Mesendoderm (in vitro differentiated cells): ENCODE results near the gene PCDH17. TPM values are rescaled to one million over a fixed set of nuclear protein-coding genes. Genes with fewer than 3 reads are reported as not detected.
A peak's percentile ranks its signal among the peaks of the same experiment; 100 is the strongest.

ENCODE experiments used
- DNase-seq: peaks from one replicate; pipeline ENCODE4 v3.0.0; 2013
- H2AK5ac ChIP-seq: 2 replicates; pipeline ENCODE4 v1.6.1; 2013; ENCODE audit warnings: low read length, inconsistent platforms
- H2BK120ac ChIP-seq: 2 replicates; pipeline ENCODE4 v1.6.1; 2013; ENCODE audit warnings: low read depth, mild to moderate bottlenecking, low read length, moderate library complexity, mixed read lengths
- H2BK15ac ChIP-seq: replicated peaks from 2 replicates; pipeline ENCODE4 v1.6.1; 2013; ENCODE audit warnings: low read depth, mild to moderate bottlenecking, moderate library complexity
- H2BK5ac ChIP-seq: 2 replicates; pipeline ENCODE4 v1.6.1; 2013; ENCODE audit warnings: low read length, inconsistent platforms
- H3K18ac ChIP-seq: 2 replicates; pipeline ENCODE4 v1.6.1; 2013; ENCODE audit warnings: mild to moderate bottlenecking, low read length, mixed read lengths
- H3K23ac ChIP-seq: one replicate; pipeline ENCODE4 v1.6.1; 2013; ENCODE audit warnings: low read length
- H3K27ac ChIP-seq: 2 replicates; pipeline ENCODE4 v1.5.1; 2013; ENCODE audit warnings: low read depth, mild to moderate bottlenecking, inconsistent platforms, low read length, moderate library complexity
- H3K27me3 ChIP-seq: 2 replicates; pipeline ENCODE4 v1.6.1; 2013; ENCODE audit warnings: low read length, control low read depth, mild to moderate bottlenecking, inconsistent platforms; ENCODE audit not compliant: insufficient read depth, poor library complexity
- H3K36me3 ChIP-seq: 2 replicates; pipeline ENCODE4 v1.6.1; 2013; ENCODE audit warnings: low read length, inconsistent platforms; ENCODE audit not compliant: control insufficient read depth, insufficient read depth
- H3K4ac ChIP-seq: one replicate; pipeline ENCODE4 v1.6.1; 2013; ENCODE audit warnings: low read depth, mild to moderate bottlenecking, low read length, moderate library complexity
- H3K4me1 ChIP-seq: 2 replicates; pipeline ENCODE4 v1.6.1; 2013; ENCODE audit warnings: low read depth, low read length, inconsistent platforms; ENCODE audit not compliant: control insufficient read depth
- H3K4me2 ChIP-seq: 2 replicates; pipeline ENCODE4 v1.6.1; 2013; ENCODE audit warnings: low read length
- H3K4me3 ChIP-seq: 2 replicates; pipeline ENCODE4 v1.5.1; 2013; ENCODE audit warnings: mild to moderate bottlenecking, low read length
- H3K56ac ChIP-seq: one replicate; pipeline ENCODE4 v1.6.1; 2013; ENCODE audit warnings: low read length
- H3K79me1 ChIP-seq: 2 replicates; pipeline ENCODE4 v1.6.1; 2013; ENCODE audit warnings: low read length, inconsistent platforms
- H3K79me2 ChIP-seq: 2 replicates; pipeline ENCODE4 v1.6.1; 2013; ENCODE audit warnings: mild to moderate bottlenecking, low read length; ENCODE audit not compliant: control insufficient read depth, insufficient read depth
- H3K9ac ChIP-seq: 2 replicates; pipeline ENCODE4 v1.6.1; 2013; ENCODE audit warnings: low read length, inconsistent platforms
- H4K5ac ChIP-seq: one replicate; pipeline ENCODE4 v1.6.1; 2013; ENCODE audit warnings: low read length
- H4K8ac ChIP-seq: one replicate; pipeline ENCODE4 v1.6.1; 2013; ENCODE audit warnings: low read depth, mild to moderate bottlenecking, control low read depth, low read length, moderate library complexity
- WGBS: extraction: QIAGEN DNeasy Blood & Tissue Kit; methylation state at CpG from one replicate; pipeline ENCODE4 v1.1.7; 2013; ENCODE audit warnings: low lambda C conversion rate, missing lambda C conversion rate; ENCODE audit not compliant: insufficient coverage; ENCODE audit errors: extremely low coverage; 5-methylcytosine and 5-hydroxymethylcytosine counted together
- polyA plus RNA-seq, 2 experiments: library from polyadenylated mRNA; stranded (reverse); fragments of 200-250 nt; gene quantifications; one replicate each; pipeline ENCODE4 v1.2.3, GENCODE V29; 2013

PCDH17 gene
- 0.70 TPM for polyA plus RNA-seq (2013, experiment 1 of 2)
- 0.67 TPM for polyA plus RNA-seq (2013, experiment 2 of 2)

- Histone ChIP-seq H3K4ac (no peak within 1 kb of the TSS), H4K8ac (no peak within 1 kb of the TSS), H2BK5ac (no peak within 1 kb of the TSS), H4K5ac (no peak within 1 kb of the TSS), H3K79me1 (no peaks in the 10 kb centered on the region), H3K79me2 (no peaks in the 10 kb centered on the region), H3K27me3 (peaks cover 1% of the 10 kb centered on the region), H3K4me1 (peaks cover 2% of the 10 kb centered on the region), H3K4me2 (peak within 1 kb of the TSS; percentile 81), H2BK15ac (no peak within 1 kb of the TSS), H3K36me3 (no peaks in the 10 kb centered on the region), H3K27ac (no peak within 1 kb of the TSS), H3K9ac (peak within 1 kb of the TSS; percentile 59), H2AK5ac (no peak within 1 kb of the TSS), H3K56ac (peak within 1 kb of the TSS; percentile 75), H3K18ac (no peak within 1 kb of the TSS), H3K4me3 (peak within 1 kb of the TSS; percentile 67), H2BK120ac (no peak within 1 kb of the TSS), H3K23ac (no peak within 1 kb of the TSS)
- WGBS = no CpG with 5 or more reads among the region's 33 CpGs
- DNase-seq = peak; percentile 93
Measured at GRCh38 chr13:57631596-57632275, at the start of gene PCDH17. Gene PCDH17, plus strand, starts transcription at chr13:57631744. Its CDS starts 803 bp downstream, at chr13:57632547.

- Histone ChIP-seq H3K27ac (no peak overlapping the region), H3K4ac (no peak overlapping the region), H3K4me2 (no peak overlapping the region), H4K5ac (no peak overlapping the region), H2AK5ac (no peak overlapping the region), H4K8ac (no peak overlapping the region), H3K27me3 (no peaks in the 10 kb centered on the region), H3K18ac (no peak overlapping the region), H3K79me2 (no peaks in the 10 kb centered on the region), H3K9ac (no peak overlapping the region), H3K4me3 (no peak overlapping the region), H3K79me1 (no peaks in the 10 kb centered on the region), H2BK15ac (no peak overlapping the region), H3K36me3 (no peaks in the 10 kb centered on the region), H3K4me1 (no peaks in the 10 kb centered on the region), H3K23ac (no peak overlapping the region), H2BK5ac (no peak overlapping the region), H3K56ac (no peak overlapping the region), H2BK120ac (no peak overlapping the region)
- WGBS = no CpG with 5 or more reads among the region's 6 CpGs
- peak; percentile 67 for DNase-seq
Measured at GRCh38 chr13:57582032-57582431, 49.5 kb upstream of the PCDH17 start.

GRCh38 chr13:57583529-57583928 is 48.0 kb upstream of the PCDH17 start:
- no peak overlapping the region for H3K9ac ChIP-seq
- no peaks in the 10 kb centered on the region for H3K4me1 ChIP-seq
- no peak for DNase-seq
- H2BK5ac ChIP-seq = no peak overlapping the region
- H2BK120ac ChIP-seq = no peak overlapping the region
- H4K8ac ChIP-seq = no peak overlapping the region
- no peak overlapping the region for H3K4me2 ChIP-seq
- no peak overlapping the region for H2AK5ac ChIP-seq
- H3K18ac ChIP-seq = no peak overlapping the region
- no peaks in the 10 kb centered on the region for H3K79me1 ChIP-seq
- no peaks in the 10 kb centered on the region for H3K79me2 ChIP-seq
- no peak overlapping the region for H3K4ac ChIP-seq
- no peaks in the 10 kb centered on the region for H3K27me3 ChIP-seq
- H3K23ac ChIP-seq = no peak overlapping the region
- WGBS = no CpG with 5 or more reads among the region's 1 CpG
- no peak overlapping the region for H4K5ac ChIP-seq
- no peaks in the 10 kb centered on the region for H3K36me3 ChIP-seq
- H2BK15ac ChIP-seq = no peak overlapping the region
- no peak overlapping the region for H3K4me3 ChIP-seq
- no peak overlapping the region for H3K27ac ChIP-seq
- H3K56ac ChIP-seq = no peak overlapping the region

- no peak overlapping the region for H3K27ac ChIP-seq
- H3K9ac ChIP-seq = no peak overlapping the region
- H2BK120ac ChIP-seq = no peak overlapping the region
- no peak overlapping the region for H2BK5ac ChIP-seq
- H3K36me3 ChIP-seq = no peaks in the 10 kb centered on the region
- no peaks in the 10 kb centered on the region for H3K27me3 ChIP-seq
- H3K79me2 ChIP-seq = no peaks in the 10 kb centered on the region
- no peak overlapping the region for H3K4me3 ChIP-seq
- no CpG with 5 or more reads among the region's 3 CpGs for WGBS
- H3K56ac ChIP-seq = no peak overlapping the region
- no peak overlapping the region for H3K18ac ChIP-seq
- no peak overlapping the region for H3K23ac ChIP-seq
- H3K4me2 ChIP-seq = no peak overlapping the region
- H3K79me1 ChIP-seq = no peaks in the 10 kb centered on the region
- DNase-seq = no peak
- H3K4me1 ChIP-seq = no peaks in the 10 kb centered on the region
- H2BK15ac ChIP-seq = no peak overlapping the region
- no peak overlapping the region for H4K5ac ChIP-seq
- H3K4ac ChIP-seq = no peak overlapping the region
- H2AK5ac ChIP-seq = no peak overlapping the region
- no peak overlapping the region for H4K8ac ChIP-seq
Measured at GRCh38 chr13:57588639-57589038, 42.9 kb upstream of the PCDH17 start.

GRCh38 chr13:57595775-57596174 is 35.8 kb upstream of the PCDH17 start:
- Histone ChIP-seq H3K4me2 (no peak overlapping the region), H3K79me1 (no peaks in the 10 kb centered on the region), H4K5ac (no peak overlapping the region), H3K36me3 (no peaks in the 10 kb centered on the region), H2BK15ac (no peak overlapping the region), H3K4ac (no peak overlapping the region), H3K4me3 (no peak overlapping the region), H2BK120ac (no peak overlapping the region), H4K8ac (no peak overlapping the region), H3K18ac (no peak overlapping the region), H2BK5ac (no peak overlapping the region), H2AK5ac (no peak overlapping the region), H3K79me2 (no peaks in the 10 kb centered on the region), H3K23ac (no peak overlapping the region), H3K27me3 (no peaks in the 10 kb centered on the region), H3K9ac (no peak overlapping the region), H3K27ac (no peak overlapping the region), H3K4me1 (no peaks in the 10 kb centered on the region), H3K56ac (no peak overlapping the region)
- WGBS = no CpG with 5 or more reads among the region's 1 CpG
- no peak for DNase-seq

- no peak overlapping the region for H3K23ac ChIP-seq
- no peak overlapping the region for H3K4ac ChIP-seq
- no peaks in the 10 kb centered on the region for H3K79me2 ChIP-seq
- no CpG with 5 or more reads among the region's 3 CpGs for WGBS
- H2BK5ac ChIP-seq = no peak overlapping the region
- peak; percentile 18 for DNase-seq
- H2AK5ac ChIP-seq = no peak overlapping the region
- H4K5ac ChIP-seq = no peak overlapping the region
- H3K27ac ChIP-seq = no peak overlapping the region
- H2BK15ac ChIP-seq = no peak overlapping the region
- no peaks in the 10 kb centered on the region for H3K79me1 ChIP-seq
- no peaks in the 10 kb centered on the region for H3K4me1 ChIP-seq
- H2BK120ac ChIP-seq = no peak overlapping the region
- no peaks in the 10 kb centered on the region for H3K27me3 ChIP-seq
- H3K36me3 ChIP-seq = no peaks in the 10 kb centered on the region
- no peak overlapping the region for H3K4me3 ChIP-seq
- no peak overlapping the region for H4K8ac ChIP-seq
- H3K9ac ChIP-seq = no peak overlapping the region
- H3K18ac ChIP-seq = no peak overlapping the region
- no peak overlapping the region for H3K4me2 ChIP-seq
- H3K56ac ChIP-seq = no peak overlapping the region
Measured at GRCh38 chr13:57601536-57601935, 30.0 kb upstream of the PCDH17 start.
